Neural crest cell (in vitro differentiated cells): Measurements from ENCODE around the gene CLSTN2. TPM values are rescaled to one million over a fixed set of nuclear protein-coding genes. Genes with fewer than 3 reads are reported as not detected.

Experiments
- DNase-seq: peaks from one replicate; pipeline ENCODE4 v3.0.0; 2021; ENCODE audit warnings: low read depth, mixed read lengths, low spot score
- H3K27ac Mint-ChIP-seq: one replicate; pipeline ENCODE4 v1.8.0; 2021; ENCODE audit warnings: mild to moderate bottlenecking, mixed read lengths; ENCODE audit not compliant: unreplicated experiment
- H3K27me3 Mint-ChIP-seq: 2 replicates; pipeline ENCODE4 v1.8.0; 2021; ENCODE audit warnings: low read depth, mild to moderate bottlenecking, mixed read lengths
- H3K36me3 Mint-ChIP-seq: 2 replicates; pipeline ENCODE4 v1.8.0; 2021; ENCODE audit warnings: low read depth, mild to moderate bottlenecking, mixed read lengths
- H3K4me1 Mint-ChIP-seq: 2 replicates; pipeline ENCODE4 v1.8.0; 2021; ENCODE audit warnings: mixed read lengths
- H3K4me3 Mint-ChIP-seq: one replicate; pipeline ENCODE4 v1.8.0; 2021; ENCODE audit warnings: mild to moderate bottlenecking, mixed read lengths
- H3K9me3 Mint-ChIP-seq: 2 replicates; pipeline ENCODE4 v1.8.0; 2021; ENCODE audit warnings: mixed read lengths
- CTCF ChIP-seq: fragments of 200-600 bp; sonication (generic); conservative IDR thresholded peaks from 2 replicates; pipeline ENCODE4 v1.5.0; 2021; ENCODE audit warnings: antibody characterized with exemption, mild to moderate bottlenecking
- total RNA-seq: library from RNA; stranded (reverse); gene quantifications from 2 replicates; pipeline ENCODE4 v1.2.1, GENCODE V29; 2021

Gene CLSTN2
- total RNA-seq, 1 donor from 2014 or later = 1.9 TPM

- no peak for DNase-seq
- Mint-ChIP-seq H3K4me1 (no peaks in the 10 kb centered on the region), H3K9me3 (peaks cover 3% of the 10 kb centered on the region), H3K4me3 (no peak overlapping the region), H3K27me3 (no peaks in the 10 kb centered on the region), H3K36me3 (no peaks in the 10 kb centered on the region), H3K27ac (no peak overlapping the region)
- no peak for TF ChIP-seq CTCF
These were observed 127.5 kb downstream of the CLSTN2 start for GRCh38 chr3:140062461-140062860.

DNA sequence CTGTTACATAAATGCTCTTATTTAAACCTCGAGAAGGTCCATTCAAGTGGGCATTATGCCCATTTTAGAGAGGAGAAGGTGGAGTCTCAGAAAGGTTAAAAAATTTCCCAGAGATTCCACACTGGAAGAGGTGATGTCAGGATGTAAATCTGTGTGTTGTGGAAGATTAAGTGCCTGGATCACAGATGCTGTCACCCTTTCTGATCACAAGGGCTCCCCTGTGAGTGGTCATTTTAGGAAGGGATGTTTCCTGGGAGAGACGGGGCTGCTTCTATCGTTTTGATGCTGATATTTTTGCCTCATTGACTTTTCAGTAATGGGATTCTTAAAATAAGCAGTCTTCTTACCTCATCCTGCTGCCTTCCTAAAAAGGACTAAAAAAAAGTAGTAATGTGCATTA lies 132.5 kb downstream of the CLSTN2 start:
- Mint-ChIP-seq H3K27me3 (no peaks in the 10 kb centered on the region), H3K27ac (no peak overlapping the region), H3K9me3 (peaks cover 3% of the 10 kb centered on the region), H3K4me3 (no peak overlapping the region), H3K36me3 (no peaks in the 10 kb centered on the region), H3K4me1 (no peaks in the 10 kb centered on the region)
- DNase-seq = no peak
- no peak for TF ChIP-seq CTCF

DNA sequence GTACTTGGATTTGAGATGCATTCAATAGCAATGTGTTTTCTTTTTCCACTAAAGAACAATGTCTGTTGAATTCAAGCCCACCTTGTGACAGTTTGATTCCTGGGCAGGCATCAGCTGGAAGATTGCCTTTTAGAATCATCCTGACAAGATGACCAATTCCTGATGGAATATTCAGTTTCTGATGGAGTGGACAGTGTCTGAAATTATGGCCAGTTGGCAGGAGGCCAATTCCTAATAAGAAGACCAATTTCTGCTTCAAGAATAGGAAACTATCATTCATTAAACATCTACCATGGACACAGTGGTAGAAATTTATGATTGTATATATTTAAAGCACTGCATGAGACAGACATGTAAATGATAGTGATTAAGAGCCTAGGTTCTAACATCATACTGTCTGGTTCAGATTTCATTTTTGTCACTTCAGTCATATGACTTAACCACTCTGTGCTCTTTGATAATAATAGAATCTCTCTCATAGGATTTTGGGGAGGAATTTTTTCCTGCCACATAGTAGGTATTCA lies 133.6 kb downstream of the CLSTN2 start:
- Mint-ChIP-seq H3K4me1 (no peaks in the 10 kb centered on the region), H3K27me3 (no peaks in the 10 kb centered on the region), H3K4me3 (no peak overlapping the region), H3K9me3 (peaks cover 3% of the 10 kb centered on the region), H3K27ac (no peak overlapping the region), H3K36me3 (no peaks in the 10 kb centered on the region)
- no peak for DNase-seq
- no peak for TF ChIP-seq CTCF

DNA sequence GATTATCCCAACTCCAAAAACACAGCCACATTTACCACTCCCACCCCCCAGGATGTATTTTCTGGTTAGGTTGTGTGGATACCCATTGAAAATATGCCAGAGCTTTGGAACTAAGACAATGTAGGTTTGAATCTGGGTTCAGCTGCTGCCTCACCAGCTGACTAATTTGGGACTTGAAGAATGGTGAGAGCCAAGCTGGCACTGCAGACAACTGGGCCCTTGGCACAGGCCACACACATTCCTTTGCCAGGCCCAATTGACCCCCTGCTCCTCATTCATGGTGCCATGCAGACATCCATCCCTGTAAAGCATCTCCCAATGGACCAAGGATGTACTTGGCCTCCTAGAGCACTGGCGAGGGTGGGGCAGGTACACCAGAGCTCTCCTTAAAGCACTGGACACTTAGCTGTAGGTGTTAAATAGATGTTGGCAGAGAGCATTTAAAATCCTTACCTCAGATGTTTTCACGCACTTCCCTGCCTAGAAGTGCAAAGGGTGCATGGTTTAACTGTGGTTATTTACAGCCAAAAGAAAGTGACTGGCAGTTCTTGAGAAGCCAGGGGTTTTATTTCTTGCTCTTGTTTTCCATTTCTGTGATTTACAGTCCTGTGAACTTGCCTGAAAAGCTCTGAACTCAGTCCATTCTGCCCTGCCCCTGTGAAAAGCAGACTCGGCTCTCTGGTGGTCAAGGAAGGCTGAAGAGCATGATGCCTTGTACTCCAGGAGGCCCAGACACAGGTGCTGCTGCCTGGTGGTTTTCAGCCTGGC lies 138.5 kb downstream of the CLSTN2 start:
- H3K4me3 Mint-ChIP-seq = no peak overlapping the region
- no peak overlapping the region for H3K27ac Mint-ChIP-seq
- no peaks in the 10 kb centered on the region for H3K27me3 Mint-ChIP-seq
- H3K4me1 Mint-ChIP-seq = peaks cover 12% of the 10 kb centered on the region
- no peak for TF ChIP-seq CTCF
- H3K9me3 Mint-ChIP-seq = no peaks in the 10 kb centered on the region
- H3K36me3 Mint-ChIP-seq = no peaks in the 10 kb centered on the region
- DNase-seq = no peak

DNA sequence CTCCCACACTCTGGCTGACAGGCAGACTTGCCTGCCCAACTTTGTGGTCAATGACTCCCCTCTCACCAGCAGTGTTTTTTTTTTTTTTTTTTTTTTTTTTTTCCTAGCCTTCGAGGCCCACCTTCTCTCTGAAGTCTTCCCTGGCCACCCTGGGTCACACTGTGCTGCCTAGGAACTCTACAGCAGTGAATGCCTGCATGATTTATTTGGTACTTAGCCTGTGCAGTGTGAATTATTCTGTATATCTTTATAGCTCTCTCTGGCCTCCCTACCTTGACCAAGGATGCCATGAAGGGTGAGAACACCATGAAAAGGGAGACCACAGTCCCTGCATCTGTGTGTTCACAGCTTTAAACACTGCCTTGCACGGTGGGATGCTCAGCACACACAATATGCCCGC lies 141.6 kb downstream of the CLSTN2 start:
- Mint-ChIP-seq H3K27me3 (no peaks in the 10 kb centered on the region), H3K4me1 (peaks cover 13% of the 10 kb centered on the region), H3K4me3 (no peak overlapping the region), H3K36me3 (no peaks in the 10 kb centered on the region), H3K27ac (no peak overlapping the region), H3K9me3 (no peaks in the 10 kb centered on the region)
- DNase-seq = no peak
- TF ChIP-seq CTCF = no peak
